ENCODE measurements around the gene NOC2L. TPM values are rescaled to one million over a fixed set of nuclear protein-coding genes. Genes with fewer than 3 reads are reported as not detected.
"Not testable (repeated sequence)": the region's sequence is repeated elsewhere in the genome, so short reads cannot be mapped to it uniquely, and the experiment has no call there.

Gene NOC2L
- total RNA-seq, 2 donors from 2014 or later = 57.6 to 141 TPM

- no peaks in the 10 kb centered on the region for H3K36me3 Mint-ChIP-seq (ENCODE audit: low read depth)
- ATAC-seq (replicated peaks) = no peak
- H3K27me3 Mint-ChIP-seq = peaks cover 22% of the 10 kb centered on the region
- H3K4me3 Mint-ChIP-seq = no peak overlapping the region
- no peaks in the 10 kb centered on the region for H3K4me1 Mint-ChIP-seq
- H3K9me3 Mint-ChIP-seq = no peaks in the 10 kb centered on the region
- H3K27ac Mint-ChIP-seq = no peak overlapping the region
These were observed 39.1 kb upstream of the NOC2L start for GRCh38 chr1:997993-998744.

- peaks cover under 1% of the 10 kb centered on the region for H3K4me1 Mint-ChIP-seq
- no peaks in the 10 kb centered on the region for H3K9me3 Mint-ChIP-seq
- no peak overlapping the region for H3K27ac Mint-ChIP-seq
- peaks cover 20% of the 10 kb centered on the region for H3K27me3 Mint-ChIP-seq
- ATAC-seq (replicated peaks) = no peak
- peak overlapping the region; percentile 12 for H3K4me3 Mint-ChIP-seq
- H3K36me3 Mint-ChIP-seq (ENCODE audit: low read depth) = no peaks in the 10 kb centered on the region
These were observed 38.6 kb upstream of the NOC2L start for GRCh38 chr1:997713-997992.

- ATAC-seq (replicated peaks) = no peak
- Mint-ChIP-seq H3K27me3 (peaks cover 20% of the 10 kb centered on the region), H3K4me3 (peak overlapping the region; percentile 12), H3K9me3 (no peaks in the 10 kb centered on the region), H3K27ac (no peak overlapping the region), H3K36me3 (ENCODE audit: low read depth) (no peaks in the 10 kb centered on the region), H3K4me1 (peaks cover 7% of the 10 kb centered on the region)
These were observed 38.0 kb upstream of the NOC2L start for GRCh38 chr1:996851-997712.

- Mint-ChIP-seq H3K27ac (no peak overlapping the region), H3K36me3 (ENCODE audit: low read depth) (no peaks in the 10 kb centered on the region), H3K4me1 (peaks cover 11% of the 10 kb centered on the region), H3K9me3 (no peaks in the 10 kb centered on the region), H3K27me3 (peaks cover 20% of the 10 kb centered on the region), H3K4me3 (no peak overlapping the region)
- ATAC-seq (replicated peaks) = no peak
These were observed 36.9 kb upstream of the NOC2L start for GRCh38 chr1:995665-996633.

- H3K9me3 Mint-ChIP-seq; H3K4me3 Mint-ChIP-seq; H3K27ac Mint-ChIP-seq; ATAC-seq (replicated peaks); H3K36me3 Mint-ChIP-seq (ENCODE audit: low read depth): not testable (repeated sequence)
- H3K4me1 Mint-ChIP-seq = peaks cover 11% of the 10 kb centered on the region
- peaks cover 20% of the 10 kb centered on the region for H3K27me3 Mint-ChIP-seq
These were observed 35.5 kb upstream of the NOC2L start for GRCh38 chr1:994546-994945.

- H3K9me3 Mint-ChIP-seq = no peaks in the 10 kb centered on the region
- no peak for ATAC-seq (replicated peaks)
- H3K27me3 Mint-ChIP-seq = peaks cover 28% of the 10 kb centered on the region
- H3K4me1 Mint-ChIP-seq = peaks cover 11% of the 10 kb centered on the region
- H3K27ac Mint-ChIP-seq = no peak overlapping the region
- no peak overlapping the region for H3K4me3 Mint-ChIP-seq
- H3K36me3 Mint-ChIP-seq (ENCODE audit: low read depth) = no peaks in the 10 kb centered on the region
These were observed 34.4 kb upstream of the NOC2L start for GRCh38 chr1:993379-993995.

- ATAC-seq (replicated peaks) = peak; percentile 93
- Mint-ChIP-seq H3K4me1 (peaks cover 11% of the 10 kb centered on the region), H3K27ac (peak overlapping the region; percentile 0), H3K27me3 (peaks cover 27% of the 10 kb centered on the region), H3K36me3 (ENCODE audit: low read depth) (no peaks in the 10 kb centered on the region), H3K4me3 (peak overlapping the region; percentile 29), H3K9me3 (no peaks in the 10 kb centered on the region)
These were observed 33.3 kb upstream of the NOC2L start for GRCh38 chr1:992362-992761.

GRCh38 chr1:991895-992294 lies 32.8 kb upstream of the NOC2L start:
- Mint-ChIP-seq H3K9me3 (no peaks in the 10 kb centered on the region), H3K4me3 (peak overlapping the region; percentile 29), H3K36me3 (ENCODE audit: low read depth) (no peaks in the 10 kb centered on the region), H3K27ac (peak overlapping the region; percentile 0), H3K27me3 (peaks cover 22% of the 10 kb centered on the region), H3K4me1 (peaks cover 11% of the 10 kb centered on the region)
- ATAC-seq (replicated peaks) = no peak

- not testable (repeated sequence) for H3K4me3 Mint-ChIP-seq; ATAC-seq (replicated peaks); H3K27ac Mint-ChIP-seq; H3K9me3 Mint-ChIP-seq; H3K36me3 Mint-ChIP-seq (ENCODE audit: low read depth)
- H3K4me1 Mint-ChIP-seq = peaks cover 11% of the 10 kb centered on the region
- H3K27me3 Mint-ChIP-seq = peaks cover 24% of the 10 kb centered on the region
These were observed 32.2 kb upstream of the NOC2L start for GRCh38 chr1:991275-991674.

GRCh38 chr1:988061-988460 lies 29.0 kb upstream of the NOC2L start:
- ATAC-seq (replicated peaks); H3K9me3 Mint-ChIP-seq; H3K36me3 Mint-ChIP-seq (ENCODE audit: low read depth); H3K27ac Mint-ChIP-seq; H3K4me3 Mint-ChIP-seq: not testable (repeated sequence)
- Mint-ChIP-seq H3K27me3 (peaks cover 20% of the 10 kb centered on the region), H3K4me1 (peaks cover 11% of the 10 kb centered on the region)

- H3K4me3 Mint-ChIP-seq = no peak overlapping the region
- no peaks in the 10 kb centered on the region for H3K36me3 Mint-ChIP-seq (ENCODE audit: low read depth)
- no peak for ATAC-seq (replicated peaks)
- H3K9me3 Mint-ChIP-seq = no peaks in the 10 kb centered on the region
- no peaks in the 10 kb centered on the region for H3K4me1 Mint-ChIP-seq
- H3K27me3 Mint-ChIP-seq = peaks cover 20% of the 10 kb centered on the region
- no peak overlapping the region for H3K27ac Mint-ChIP-seq
These were observed 26.1 kb upstream of the NOC2L start for GRCh38 chr1:985126-985525.

GRCh38 chr1:984476-984814 lies 25.4 kb upstream of the NOC2L start:
- no peaks in the 10 kb centered on the region for H3K9me3 Mint-ChIP-seq
- no peaks in the 10 kb centered on the region for H3K4me1 Mint-ChIP-seq
- no peak overlapping the region for H3K27ac Mint-ChIP-seq
- H3K27me3 Mint-ChIP-seq = peaks cover 20% of the 10 kb centered on the region
- H3K4me3 Mint-ChIP-seq = no peak overlapping the region
- H3K36me3 Mint-ChIP-seq (ENCODE audit: low read depth) = no peaks in the 10 kb centered on the region
- ATAC-seq (replicated peaks) = no peak

- Mint-ChIP-seq H3K4me1 (no peaks in the 10 kb centered on the region), H3K27me3 (peaks cover 16% of the 10 kb centered on the region), H3K27ac (no peak overlapping the region), H3K36me3 (ENCODE audit: low read depth) (no peaks in the 10 kb centered on the region), H3K4me3 (no peak overlapping the region), H3K9me3 (no peaks in the 10 kb centered on the region)
- ATAC-seq (replicated peaks) = peak; percentile 78
These were observed 24.9 kb upstream of the NOC2L start for GRCh38 chr1:983798-984475.

Data from activated T-helper 17 cell treated with anti-CD3 and anti-CD28 coated beads, Interleukin-2, amount 50 U/mL, for 72 hours (primary cell).